ENCODE measurements around the gene KCNIP2.

GRCh38 chr10:101845893-101846292, 2.3 kb upstream of the KCNIP2 start:
- TF ChIP-seq CTCF (IDR thresholded peaks at IDR 0.05; ENCODE audit: low read length), result no peak
- TF ChIP-seq EZH2 (optimal IDR thresholded peaks at IDR 0.05; ENCODE audit: low read depth, low read length), result no peak
- TF ChIP-seq EZH2phosphoT487 (IDR thresholded peaks at IDR 0.05; ENCODE audit: low read length), result no peak

All from MM.1S (cell line).